Activated CD8-positive, alpha-beta memory T cell treated with anti-CD3 and anti-CD28 coated beads for 4 hours (primary cell): ENCODE measurements around the gene ZNF559.
"Not testable (repeated sequence)": the region's sequence is repeated elsewhere in the genome, so short reads cannot be mapped to it uniquely, and the experiment has no call there.

Source experiments
- DNase-seq, 2 donors: peaks; one replicate each; pipeline ENCODE4 v3.0.0-alpha.2; 2020; ENCODE audit warnings: low read depth in 2 of 2

Gene ZNF559

GRCh38 chr19:9323919-9324583, at the start of gene ZNF559:
ZNF559 (plus strand) TSS chr19:9324179; CDS start chr19:9338550, 14,371 bp downstream.
- DNase-seq: peak; percentile 92 to 95

- peak in 1 of 2 donors; percentile 1 for DNase-seq
Measured at GRCh38 chr19:9283485-9283884, 40.5 kb upstream of the ZNF559 start.

GRCh38 chr19:9289231-9289884, 34.6 kb upstream of the ZNF559 start:
- DNase-seq: no peak

GRCh38 chr19:9295411-9295849, 28.5 kb upstream of the ZNF559 start:
- no peak for DNase-seq

DNA sequence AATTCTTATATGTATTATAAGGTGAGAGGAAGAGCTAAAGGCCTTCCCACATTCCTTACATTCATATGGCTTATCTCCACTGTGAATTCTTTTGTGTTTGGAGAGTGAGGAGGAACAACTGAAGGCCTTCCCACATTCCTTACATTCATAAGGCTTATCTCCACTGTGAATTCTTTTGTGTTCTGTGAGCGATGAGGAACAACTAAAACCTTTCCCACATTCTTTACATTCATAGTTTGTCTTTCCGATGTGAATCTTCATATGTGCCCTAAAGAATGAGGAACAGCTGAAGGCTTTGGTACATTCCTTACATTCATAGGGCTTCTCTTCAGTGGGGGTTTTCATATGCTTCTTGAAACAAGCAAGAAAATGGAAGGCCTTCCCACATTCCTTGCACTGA, 27.6 kb upstream of the ZNF559 start:
- no peak for DNase-seq

- DNase-seq: no peak
Measured at GRCh38 chr19:9306443-9306842, 17.5 kb upstream of the ZNF559 start.

- DNase-seq: no peak
Measured at GRCh38 chr19:9308091-9308770, 15.7 kb upstream of the ZNF559 start.

DNA sequence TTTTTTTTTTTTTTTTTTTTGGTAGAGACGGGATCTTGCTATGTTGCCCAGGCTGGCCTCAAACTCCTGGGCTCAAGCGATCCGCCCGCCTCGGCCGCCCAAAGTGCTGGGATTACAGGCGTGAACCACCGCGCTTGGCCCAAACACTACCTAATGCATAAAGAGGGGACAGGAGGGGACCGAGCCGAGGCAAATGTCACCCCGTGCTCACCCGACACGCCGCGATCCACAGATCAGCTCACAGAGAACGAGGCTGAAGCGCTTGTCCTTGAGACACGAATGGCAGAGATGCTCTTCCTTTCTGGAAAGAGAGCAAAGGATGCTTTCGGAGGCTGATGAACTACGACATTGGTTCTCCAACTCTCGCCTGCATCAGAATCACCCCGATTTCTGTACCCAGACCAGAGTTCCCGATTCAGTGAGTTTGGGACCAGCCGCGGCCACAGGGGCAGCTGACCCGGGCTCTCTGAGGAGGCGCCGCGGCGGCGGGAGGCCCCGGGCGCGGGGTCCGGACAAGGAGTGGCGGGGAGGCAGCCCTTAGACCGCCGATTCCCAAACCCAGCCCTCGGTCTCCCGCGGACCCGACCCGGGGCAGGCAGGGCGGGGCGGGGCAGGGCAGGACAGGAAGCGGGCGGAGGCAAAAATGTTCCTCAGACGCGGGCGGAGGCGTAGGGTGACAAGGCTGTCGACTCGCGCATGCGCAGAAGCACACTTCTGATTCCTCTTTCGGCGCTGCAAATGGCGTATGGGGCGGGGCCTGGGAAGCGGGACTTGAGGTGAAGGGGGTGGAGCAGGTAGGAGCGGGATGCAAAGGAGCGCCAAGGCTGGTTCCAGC, 14.6 kb upstream of the ZNF559 start, which contains the start of gene ZNF699:
Gene ZNF699 (minus strand): TSS at position 700 of the 835 bp plus-strand sequence. CDS start 4,719 bp downstream, outside the sequence.
- peak; percentile 98 to 99 for DNase-seq

DNA sequence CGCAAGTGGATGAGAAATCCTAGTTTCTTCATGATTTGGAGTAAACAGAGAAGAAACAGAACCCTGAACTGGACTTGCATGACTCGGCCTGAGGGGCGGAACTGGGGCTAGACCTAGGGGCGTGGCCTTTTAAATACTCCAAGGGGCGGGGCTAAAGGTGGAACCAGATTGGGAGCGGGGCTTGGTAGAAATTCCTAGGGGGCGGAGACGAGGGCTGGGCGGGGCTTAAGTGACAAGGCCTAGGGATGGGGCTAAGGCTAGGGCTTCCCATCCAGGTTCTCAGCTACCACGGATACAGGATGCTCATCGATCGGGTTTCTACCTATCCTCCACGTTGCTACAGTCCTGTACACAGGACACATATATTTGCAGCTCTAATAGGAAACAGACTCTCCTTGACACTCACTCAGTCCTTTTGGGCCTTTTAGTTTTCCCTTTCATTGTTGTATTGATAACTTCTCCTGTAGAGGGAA, 14.0 kb upstream of the ZNF559 start:
- peak in 1 of 2 donors; percentile 66 for DNase-seq

DNA sequence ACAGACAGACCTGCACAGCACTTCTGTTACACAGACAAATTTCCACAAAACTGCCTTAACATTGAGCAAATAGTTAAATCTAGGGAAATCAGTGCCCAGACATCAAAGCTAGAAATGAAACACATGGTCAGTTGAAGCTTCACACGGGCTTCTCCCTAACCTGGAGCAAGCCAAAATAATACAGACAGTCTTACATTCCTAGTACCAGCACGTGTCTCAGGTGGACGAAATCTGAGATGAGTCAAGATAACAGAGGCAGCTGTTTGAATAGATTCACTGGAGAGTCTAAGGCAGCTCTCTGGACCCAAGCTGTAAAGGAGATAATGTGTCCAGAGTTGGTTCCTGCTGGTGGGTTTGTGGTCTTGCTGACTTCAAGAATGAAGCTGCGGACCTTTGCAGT, 10.2 kb upstream of the ZNF559 start:
- no peak for DNase-seq

DNA sequence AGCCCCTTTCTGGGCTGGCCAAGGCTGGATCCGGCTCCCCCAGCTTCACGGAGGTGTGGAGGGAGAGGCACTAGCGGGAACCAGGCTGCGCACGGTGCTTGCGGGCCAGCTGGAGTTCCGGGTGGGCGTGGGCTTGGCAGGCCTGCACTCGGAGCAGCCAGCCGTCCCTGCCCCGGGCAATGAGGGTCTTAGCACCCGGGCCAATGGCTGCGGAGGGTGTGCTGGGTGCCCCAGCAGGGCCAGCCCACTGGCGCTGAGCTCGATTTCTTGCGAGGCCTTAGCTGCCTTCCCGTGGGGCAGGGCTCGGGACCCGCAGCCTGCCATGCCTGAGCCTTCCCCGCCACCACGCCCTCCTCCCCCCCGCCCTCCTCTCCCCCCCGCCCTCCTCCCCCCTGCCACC, 2.6 kb upstream of the ZNF559 start:
- DNase-seq: no peak

GRCh38 chr19:9321756-9322155, 2.2 kb upstream of the ZNF559 start:
- DNase-seq: not testable (repeated sequence)

- DNase-seq: not testable (repeated sequence)
Measured at GRCh38 chr19:9322201-9322600, 1.8 kb upstream of the ZNF559 start.

DNA sequence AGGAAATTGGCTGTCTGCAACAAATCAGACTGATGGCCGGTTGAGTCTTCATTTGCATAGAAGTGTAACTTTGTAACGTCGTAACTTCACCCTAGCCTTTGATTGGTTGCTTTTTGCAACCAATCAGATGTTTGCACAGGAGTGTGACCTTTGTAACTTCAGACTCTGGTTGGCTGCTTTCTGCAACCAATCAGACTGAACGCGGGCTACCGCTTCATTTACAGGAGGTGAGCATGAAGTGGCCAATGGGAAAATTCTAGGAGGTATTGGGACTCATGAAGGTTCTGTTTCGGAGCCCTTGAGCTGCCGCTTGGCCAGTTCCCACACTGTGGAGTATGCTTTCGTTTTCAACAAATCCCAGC, 441 bp upstream of the ZNF559 start:
- DNase-seq: peak in 1 of 2 donors; percentile 25

GRCh38 chr19:9324584-9324962, 594 bp downstream of the ZNF559 start:
- no peak for DNase-seq

DNA sequence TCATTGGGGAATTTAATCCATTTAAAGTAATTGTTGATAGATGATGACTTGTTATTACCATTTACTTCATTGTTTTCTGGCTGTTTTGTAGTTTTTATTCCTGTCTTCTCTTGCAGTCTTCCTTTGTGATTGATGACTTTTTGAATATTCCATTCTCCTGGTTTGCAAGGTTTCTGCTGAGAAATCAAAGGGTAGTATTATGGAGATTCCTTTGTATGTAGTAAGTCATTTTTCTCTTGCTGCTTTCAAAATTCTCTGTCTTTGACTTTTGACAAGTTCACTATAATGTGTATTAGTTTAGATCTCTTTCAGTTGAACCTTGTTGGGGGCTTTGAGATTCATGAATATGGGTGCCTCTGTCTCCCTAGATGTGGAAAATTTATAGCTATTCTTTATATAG, 6.0 kb downstream of the ZNF559 start:
- no peak for DNase-seq

DNA sequence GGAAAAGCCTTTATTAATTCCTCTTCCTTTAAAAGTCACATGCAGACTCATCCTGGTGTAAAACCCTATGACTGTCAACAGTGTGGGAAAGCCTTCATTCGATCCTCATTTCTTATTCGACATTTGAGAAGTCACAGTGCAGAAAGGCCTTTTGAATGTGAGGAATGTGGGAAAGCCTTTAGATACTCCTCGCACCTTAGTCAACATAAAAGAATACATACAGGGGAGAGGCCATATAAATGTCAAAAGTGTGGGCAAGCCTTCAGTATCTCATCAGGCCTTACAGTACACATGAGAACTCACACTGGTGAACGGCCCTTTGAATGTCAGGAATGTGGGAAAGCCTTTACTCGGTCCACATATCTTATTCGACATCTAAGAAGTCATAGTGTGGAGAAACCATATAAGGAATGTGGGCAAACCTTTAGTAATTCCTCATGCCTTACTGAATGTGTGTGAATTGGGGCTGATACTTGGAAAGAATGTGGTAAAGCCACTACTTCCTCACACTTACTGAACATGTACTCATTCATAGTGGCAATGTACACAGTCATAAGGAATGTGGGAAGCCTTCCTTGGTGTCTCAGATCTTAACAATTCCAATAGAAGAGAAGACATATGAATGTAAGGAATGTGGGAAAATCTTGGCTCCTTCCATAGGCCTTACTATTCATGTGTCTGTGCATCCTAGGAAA, 18.8 kb downstream of the ZNF559 start:
- no peak for DNase-seq

- DNase-seq: no peak
Measured at GRCh38 chr19:9345005-9345404, 21.0 kb downstream of the ZNF559 start.

DNA sequence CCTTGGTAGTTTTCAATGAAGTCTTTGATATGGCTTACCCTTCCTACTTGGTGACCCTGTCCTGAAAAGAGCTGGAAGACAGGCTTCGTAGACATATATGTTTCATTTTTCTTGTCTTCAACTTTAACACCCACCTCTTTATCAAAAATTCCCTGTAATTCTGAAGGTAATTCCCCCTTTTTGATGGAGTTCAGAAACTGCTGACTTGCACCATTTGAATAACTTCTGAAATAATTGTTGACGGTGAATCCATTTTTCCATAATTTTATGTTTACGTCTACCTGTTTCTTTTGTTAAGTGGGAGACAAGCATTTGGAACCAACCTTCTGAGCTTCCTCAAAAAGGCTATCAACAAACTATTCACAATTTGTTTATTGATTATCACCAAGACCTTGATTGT, 24.3 kb downstream of the ZNF559 start:
- DNase-seq: no peak

GRCh38 chr19:9348671-9349070, 24.7 kb downstream of the ZNF559 start:
- DNase-seq: no peak

DNA sequence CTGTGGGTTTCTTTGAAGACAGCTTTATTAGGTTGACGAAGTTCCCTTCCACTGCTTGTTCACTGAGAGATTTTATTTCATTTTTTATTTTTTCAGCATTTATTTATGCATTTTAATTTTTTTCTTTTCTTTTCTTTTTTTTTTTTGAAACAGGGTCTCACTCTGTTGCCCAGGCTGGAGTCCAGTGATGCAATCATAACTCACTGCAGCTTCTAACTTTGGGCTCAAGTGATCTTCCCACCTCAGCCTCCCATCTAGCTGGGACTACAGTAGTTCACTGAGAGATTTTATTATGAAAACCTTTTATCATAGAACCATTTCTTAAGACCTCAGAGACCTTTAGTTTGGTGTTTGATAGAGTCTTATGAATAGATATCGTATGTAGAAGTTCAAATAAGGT, 28.5 kb downstream of the ZNF559 start:
- no peak for DNase-seq
